Amniotic epithelial cell (primary cell): ENCODE measurements around the gene KLF16.

Experiments used
- DNase-seq: peaks from one replicate; pipeline ENCODE4 v3.0.0-alpha.2; 2010; ENCODE audit warnings: low read depth

Gene KLF16

DNA sequence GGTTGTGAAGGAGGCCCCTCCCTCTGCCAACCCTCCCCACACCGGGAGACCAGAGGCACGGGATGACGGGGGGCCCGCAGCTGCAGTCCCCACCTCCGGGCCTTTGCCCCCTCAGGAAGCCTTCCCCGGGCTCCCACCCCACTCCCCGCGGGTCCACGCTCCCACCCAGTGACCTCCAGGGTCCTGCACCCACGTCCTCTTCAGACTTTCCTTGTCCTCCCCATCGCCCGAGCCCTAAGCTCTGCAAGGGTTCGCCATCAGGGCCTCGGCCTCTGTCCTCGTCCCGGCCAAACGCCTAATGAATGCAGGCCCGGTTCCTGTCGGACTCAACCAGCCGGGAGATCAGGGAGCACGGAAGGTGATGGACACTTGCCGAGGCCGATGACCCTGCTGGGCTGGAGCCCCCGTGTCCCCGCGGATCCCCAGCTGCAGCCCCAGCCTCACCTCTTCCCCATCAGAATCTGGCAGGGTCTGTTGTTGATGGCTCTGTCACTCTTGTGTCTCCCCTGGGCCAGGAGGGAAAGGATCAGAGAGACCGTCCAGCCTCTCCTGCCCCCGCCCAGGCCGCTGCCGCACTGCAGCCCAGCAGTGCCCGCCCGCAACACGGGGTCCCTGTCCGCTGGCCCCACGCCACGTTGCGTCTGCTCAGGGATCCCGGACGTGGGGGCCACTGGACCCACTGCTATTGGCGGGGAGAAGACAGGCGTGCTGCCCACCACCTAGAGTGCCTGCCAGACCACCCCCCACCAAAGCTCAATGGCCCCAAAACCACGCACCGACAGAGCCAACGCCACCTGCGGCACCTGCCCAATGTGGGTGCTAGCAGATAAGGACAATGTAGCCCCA, 57.0 kb downstream of the KLF16 start:
- DNase-seq: no peak

DNA sequence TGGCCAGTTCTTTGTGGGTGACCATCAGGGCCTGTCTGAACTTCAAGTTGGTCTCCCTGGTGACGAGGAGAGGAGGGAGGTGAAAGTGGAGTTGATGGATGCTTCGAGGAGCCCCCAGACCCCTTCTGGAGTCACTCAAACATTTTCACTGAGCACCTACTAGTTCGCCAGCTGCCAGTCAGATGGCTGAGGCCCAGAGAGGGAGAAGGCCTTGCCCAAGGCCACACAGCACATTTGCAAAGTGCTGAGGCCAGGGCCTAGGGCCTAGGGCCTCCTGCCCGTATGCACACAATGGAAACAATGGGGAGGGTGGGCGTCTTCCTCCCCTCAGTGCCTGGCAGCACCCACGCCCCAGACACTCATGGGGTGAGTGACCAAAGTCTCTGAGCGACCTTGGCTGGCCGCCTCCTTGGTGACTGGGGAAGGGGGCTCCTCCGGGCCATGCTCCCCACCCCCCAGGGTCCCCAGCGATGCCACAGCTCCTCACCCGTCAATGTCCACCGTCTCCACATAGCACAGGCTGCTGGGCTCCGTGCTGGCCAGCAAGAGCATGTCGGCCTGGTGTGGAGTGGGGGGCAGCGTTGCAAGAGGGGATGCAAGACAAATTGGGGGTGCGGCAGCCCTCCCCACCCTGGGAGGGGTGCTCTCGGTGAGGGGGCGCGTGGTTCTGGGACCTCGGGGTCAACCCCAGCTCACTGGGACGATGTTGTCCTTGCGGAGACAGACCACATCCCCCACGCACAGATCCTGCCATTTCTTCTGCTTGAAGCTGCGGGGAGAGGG, 57.8 kb downstream of the KLF16 start:
- DNase-seq: no peak

DNA sequence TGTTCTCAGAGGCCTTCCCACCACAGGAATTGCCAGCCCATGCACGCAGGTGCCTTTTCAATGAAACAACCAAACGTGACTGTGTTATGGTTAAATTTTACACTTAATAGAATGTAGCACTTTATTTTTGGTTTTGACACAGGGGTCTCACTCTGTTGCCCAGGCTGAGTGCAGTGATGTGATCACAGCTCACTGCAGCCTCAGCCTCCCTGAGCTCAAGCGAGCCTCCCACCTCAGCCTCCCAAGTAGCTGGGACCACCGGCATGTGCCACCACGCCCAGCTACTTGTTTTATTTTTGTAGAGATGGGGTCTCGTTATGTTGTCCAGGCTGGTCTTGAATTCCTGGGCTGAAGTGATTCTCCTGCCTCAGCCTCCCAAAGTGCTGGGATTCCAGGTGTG, 58.5 kb downstream of the KLF16 start:
- no peak for DNase-seq
